GM19193 (cell line): ENCODE data around the gene TSPAN4.

Source experiments
- POLR2A ChIP-seq: IDR thresholded peaks from 4 replicates; pipeline ENCODE4 v1.6.1; 2011; ENCODE audit not compliant: insufficient read depth, insufficient read length; ENCODE audit errors: extremely low read depth

Gene TSPAN4

DNA sequence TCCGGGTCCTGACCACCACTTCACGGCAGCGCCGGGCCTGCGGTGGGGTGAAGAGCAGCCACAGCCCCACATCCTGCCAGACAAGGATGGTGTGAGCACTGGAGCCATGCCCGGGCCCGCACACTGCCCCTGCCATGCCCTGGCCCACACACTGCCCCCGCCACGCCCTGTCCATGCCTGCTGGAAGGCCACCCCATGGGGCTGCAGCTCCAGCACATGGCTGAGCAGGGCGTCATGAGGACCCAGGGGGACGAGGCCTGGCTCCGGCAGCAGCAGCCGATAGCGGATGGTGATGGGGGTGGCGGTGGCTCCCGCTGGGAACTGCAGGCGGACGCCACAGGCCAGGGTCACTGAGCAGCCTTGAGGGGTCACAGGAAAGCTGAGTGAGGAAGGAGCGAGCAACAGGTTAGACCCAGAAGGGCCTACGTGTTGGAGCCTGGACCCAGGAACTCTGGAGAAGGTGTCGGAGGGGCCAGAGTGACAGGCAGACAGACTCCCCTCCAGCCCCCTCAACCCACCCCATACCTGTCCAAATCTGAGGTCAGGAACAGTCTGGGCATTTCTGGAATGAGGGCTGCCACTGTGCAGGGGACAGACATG, 40.5 kb upstream of the TSPAN4 start:
- no peak for TF ChIP-seq POLR2A

DNA sequence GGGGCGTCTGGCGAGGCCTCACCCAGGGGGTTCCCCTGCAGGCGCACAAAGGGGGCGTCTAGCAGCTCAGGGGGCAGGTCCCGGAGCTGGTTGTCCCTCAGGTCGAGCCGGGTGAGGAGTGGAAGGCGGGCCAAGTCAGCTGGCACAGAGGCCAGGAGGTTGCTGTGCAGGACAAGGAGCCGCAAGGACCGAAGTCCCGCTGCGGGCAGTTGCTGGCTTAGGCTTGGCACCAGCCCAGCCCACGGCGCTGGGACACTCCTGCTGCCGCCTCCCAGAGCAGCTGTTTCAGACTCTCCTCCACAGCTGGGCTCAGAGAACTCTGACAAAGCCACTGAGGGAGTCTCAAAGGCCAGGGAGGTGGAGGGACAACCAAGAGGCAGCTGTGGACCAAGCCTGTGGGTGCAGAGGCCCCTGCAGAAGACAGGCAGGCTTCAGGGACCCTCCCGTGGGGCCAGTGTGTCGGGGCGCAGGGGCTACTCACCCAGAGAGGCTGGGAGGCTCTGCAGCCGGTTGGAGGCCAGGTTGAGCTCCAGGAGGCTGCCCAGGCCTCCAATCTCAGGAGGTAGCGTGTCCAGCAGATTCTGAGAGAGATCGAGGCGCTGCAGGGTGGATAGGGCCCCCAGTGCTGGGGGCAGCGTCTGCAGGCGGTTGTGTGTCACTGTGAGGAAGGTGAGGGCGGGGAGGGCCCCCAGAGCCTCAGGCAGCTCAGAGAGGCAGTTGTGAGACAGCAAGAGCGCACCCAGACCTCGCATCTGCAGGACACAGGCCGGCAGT, 39.8 kb upstream of the TSPAN4 start:
- TF ChIP-seq POLR2A, result no peak

DNA sequence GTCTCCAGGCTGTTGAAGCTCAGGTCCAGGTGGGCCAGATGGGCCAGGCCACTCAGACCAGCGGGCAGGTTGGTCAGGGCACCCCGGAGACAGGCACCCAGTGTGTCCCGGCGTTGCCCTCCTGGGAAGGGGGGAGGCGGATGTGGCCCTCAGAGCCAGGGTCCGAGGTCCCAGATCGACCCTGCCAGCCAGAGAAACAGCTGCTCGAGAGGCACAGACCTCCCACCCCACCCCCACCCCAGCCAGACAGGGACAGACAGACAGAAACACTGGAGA, 39.2 kb upstream of the TSPAN4 start:
- TF ChIP-seq POLR2A, result no peak

DNA sequence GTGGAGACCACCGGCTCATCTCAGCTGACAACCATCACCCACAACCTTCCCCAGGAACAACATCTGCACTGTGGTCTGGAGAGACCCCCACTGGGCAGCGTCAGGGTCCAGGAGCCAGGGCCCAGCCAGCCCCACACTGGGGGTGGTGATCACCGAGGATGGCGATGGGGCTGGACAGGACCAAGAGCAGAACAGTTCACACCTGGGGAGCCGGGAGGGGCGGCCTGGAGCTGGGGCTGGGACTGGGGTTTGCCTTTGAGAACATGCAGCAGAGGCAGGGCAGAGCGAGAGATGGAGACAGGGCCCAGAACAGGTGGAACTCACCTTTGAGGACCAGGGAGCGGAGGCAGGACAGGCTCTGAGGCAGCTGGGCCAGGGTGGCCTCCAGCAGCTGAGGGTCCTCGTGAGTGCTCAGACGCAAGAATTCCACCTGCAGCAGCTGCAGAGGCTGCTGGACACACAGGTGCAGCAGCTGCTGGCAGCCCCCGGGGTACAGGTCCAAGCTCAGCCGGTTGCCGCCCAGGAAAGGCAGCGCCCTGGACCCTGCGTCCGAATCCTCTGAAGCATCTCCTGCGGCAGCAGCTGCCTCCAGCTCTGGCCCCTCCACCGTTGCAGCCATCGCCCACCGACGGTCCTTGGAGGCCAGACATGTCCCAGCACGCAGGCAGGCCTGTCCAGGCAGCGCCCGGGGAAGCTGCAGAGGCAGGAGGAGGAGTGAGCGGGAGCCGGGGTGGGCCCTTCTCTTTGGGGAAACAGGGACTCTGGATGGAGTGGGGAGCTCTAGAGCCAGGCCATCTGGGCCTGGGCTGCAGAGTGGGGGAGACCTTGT, 38.7 kb upstream of the TSPAN4 start:
- TF ChIP-seq POLR2A, result no peak

DNA sequence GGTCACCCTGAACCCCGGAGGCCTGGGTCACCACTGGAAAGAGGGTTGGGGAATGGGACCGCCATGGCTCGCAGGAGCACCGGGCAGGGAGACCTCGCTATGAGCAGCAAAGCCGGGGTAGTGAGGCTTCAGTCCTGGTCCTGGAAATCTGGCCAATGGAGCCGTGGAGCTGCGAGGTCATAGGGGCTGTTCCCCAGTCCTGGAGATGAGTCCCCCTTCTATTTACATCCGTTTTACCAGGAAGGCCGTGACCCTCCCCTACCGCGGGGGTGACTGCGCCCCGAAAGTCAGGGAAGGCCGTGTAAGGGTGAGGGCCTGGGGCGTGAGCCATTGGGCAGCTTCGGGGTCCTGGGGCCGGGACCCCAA, 38.1 kb upstream of the TSPAN4 start:
- TF ChIP-seq POLR2A, result no peak

DNA sequence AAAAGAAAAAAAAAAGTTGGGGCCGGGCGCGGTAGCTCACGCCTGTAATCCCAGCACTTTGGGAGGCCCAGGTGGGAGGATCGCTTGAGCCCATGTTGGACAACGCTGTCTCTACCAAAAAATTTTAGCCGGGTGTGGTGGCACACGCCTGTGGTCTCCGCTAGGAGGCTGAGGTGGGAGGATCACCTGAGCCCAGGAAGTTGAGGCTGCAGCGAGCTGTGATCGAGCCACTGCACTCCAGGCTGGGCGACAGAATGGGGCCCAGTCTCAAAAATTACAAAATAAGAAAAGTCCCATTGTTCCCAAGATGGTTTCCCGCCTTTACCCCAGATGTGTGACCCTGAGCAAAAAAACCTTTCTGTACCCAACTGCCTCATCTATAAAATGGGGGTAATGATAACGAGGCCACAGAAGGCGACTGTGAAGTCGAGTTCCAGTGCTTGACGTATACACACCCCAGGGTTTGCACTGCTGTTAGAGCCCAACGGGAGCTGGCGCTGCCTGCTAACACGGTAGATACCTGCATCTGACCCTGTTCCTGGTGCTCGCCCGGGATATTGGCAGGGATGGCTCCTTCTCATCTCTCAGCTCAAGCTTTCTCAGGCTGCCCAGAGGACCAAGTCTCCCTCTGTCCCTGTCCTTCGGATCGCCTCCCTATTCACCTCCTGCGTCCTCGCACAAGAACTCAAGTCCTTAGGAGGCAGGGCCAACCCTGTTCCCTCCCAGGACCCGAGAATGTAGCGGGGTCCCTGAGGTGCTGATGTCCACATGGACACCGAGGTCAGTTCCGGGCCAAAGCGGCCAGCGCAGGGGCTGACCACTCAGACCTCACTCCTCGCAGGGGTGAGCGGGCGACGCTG, 34.0 kb upstream of the TSPAN4 start:
- no peak for TF ChIP-seq POLR2A

DNA sequence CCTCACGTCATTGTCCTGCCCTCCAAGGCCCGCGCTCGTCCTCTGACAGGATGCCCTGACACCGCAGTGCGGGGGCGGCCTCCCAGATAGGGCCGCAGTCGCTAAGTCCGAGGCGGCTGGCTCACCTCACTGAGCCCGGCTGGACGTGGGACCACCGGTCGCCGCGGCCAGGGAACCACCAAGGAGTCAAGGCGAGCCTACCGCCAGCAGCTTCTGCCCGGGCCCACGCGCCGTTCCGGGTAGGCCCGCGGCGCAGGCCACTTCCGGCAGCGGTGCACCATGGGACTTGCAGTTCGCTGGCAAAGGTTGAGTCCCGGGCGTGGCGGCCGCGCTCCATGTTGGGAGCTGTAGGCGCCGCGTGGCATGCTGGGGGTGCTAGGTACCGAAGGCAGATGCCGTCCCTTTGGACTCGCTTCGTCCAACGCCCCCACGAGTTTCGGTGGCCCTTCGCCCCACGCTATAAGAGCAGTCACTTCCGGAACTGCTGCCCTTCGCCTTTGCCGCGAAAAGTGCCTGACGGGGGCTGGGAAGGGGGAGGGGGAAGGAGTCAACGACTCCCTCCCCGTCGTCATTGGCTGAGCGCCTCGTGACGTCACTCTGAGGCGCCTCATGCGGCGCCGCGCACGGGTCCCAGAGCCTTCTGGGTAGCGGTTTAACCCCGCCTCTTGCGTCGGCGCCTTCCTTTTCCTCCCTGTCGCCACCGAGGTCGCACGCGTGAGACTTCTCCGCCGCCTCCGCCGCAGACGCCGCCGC, 33.2 kb upstream of the TSPAN4 start, which contains the start of gene RPLP2:
Gene RPLP2 (plus strand): TSS at position 681 of the 753 bp plus-strand sequence. CDS start 268 bp downstream, outside the sequence.
- peak; percentile 85 for TF ChIP-seq POLR2A

DNA sequence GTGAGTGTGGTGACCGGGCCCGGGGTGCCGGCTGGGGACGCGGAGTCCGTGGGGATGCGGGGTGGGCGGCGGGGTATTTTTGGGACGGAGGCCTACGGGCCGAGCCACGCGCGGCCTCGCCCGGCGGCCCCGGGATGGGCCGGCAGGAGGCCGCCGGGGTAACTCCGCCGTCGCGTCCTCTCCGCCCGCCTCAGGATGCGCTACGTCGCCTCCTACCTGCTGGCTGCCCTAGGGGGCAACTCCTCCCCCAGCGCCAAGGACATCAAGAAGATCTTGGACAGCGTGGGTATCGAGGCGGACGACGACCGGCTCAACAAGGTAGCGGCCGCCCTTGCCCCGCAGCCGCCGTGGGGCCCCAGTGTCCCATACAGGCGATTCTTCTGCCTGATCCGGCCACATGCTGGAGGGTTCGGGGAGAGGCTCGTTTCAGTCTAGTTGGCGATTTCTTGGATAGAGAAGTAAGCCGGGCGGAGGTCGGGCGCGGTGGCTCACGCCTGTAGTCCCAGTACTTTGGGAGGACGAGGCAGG, 32.5 kb upstream of the TSPAN4 start:
- TF ChIP-seq POLR2A, result no peak

DNA sequence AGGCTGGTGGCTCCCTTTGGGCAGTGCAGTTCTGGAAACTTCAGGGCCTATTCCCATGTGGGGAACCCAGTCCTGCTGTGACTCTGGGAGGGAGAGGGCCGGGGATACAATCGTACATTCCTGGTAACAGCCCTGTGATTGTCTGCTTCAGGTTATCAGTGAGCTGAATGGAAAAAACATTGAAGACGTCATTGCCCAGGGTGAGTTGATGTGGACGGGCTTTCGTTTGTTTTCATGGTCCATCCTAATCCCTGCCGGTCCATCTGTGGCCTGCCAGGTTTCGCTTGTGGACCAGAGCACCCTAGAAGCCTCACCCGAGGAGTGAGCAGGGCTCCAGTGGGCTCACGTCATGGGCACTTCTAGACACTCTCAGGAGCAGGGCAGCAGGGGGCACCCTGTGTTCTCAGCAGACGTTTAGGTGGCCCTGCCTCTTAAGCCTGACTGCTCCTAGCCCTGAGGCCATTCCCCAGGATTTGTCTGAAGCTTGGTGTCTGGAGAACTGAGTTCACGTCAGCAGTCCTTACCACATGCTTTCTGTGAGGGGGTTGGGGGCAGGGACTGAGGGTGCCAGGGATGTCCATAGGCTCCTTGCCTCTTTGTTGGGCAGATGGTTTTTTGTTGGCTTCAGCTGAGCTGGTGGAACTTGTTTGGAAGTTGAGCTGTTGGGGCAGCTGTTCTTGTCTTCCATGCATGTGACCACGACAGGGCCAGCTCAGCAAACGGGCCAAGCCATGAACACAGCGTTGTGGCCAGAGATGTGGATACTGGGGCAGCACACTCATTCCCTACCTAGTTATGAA, 31.0 kb upstream of the TSPAN4 start:
- TF ChIP-seq POLR2A, result no peak

DNA sequence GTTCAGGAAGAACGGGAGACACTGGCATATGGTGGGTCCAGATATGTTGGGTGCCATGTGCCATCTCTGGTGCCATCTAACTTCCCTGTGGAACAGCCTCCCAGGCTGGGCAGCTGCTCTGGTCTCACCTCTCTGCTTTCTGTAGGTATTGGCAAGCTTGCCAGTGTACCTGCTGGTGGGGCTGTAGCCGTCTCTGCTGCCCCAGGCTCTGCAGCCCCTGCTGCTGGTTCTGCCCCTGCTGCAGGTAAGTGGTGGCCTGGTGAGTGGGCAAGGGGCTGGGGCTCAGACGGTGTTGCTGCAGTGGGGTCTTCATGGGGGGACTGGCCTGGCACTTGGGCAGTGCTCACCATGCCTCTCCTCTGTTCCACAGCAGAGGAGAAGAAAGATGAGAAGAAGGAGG, 30.3 kb upstream of the TSPAN4 start:
- no peak for TF ChIP-seq POLR2A

DNA sequence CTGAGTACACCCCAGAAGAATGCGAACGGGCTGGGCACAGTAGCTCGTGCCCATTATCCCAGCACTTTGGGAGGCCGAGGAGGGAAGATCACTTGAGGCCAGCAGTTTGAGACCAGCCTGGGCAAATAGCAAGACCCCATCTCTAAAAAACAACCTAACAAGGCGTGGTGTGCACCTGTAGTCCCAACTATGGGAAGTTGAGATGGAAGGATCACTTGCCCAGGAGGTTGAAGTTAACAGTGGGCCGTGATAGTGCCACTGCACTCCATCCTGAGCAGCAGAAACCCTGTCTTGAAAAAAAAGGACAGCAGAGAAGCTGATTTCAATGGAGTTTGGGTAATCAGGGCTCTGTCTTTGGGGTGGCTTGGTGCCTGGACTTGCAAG, 29.6 kb upstream of the TSPAN4 start:
- TF ChIP-seq POLR2A, result no peak

DNA sequence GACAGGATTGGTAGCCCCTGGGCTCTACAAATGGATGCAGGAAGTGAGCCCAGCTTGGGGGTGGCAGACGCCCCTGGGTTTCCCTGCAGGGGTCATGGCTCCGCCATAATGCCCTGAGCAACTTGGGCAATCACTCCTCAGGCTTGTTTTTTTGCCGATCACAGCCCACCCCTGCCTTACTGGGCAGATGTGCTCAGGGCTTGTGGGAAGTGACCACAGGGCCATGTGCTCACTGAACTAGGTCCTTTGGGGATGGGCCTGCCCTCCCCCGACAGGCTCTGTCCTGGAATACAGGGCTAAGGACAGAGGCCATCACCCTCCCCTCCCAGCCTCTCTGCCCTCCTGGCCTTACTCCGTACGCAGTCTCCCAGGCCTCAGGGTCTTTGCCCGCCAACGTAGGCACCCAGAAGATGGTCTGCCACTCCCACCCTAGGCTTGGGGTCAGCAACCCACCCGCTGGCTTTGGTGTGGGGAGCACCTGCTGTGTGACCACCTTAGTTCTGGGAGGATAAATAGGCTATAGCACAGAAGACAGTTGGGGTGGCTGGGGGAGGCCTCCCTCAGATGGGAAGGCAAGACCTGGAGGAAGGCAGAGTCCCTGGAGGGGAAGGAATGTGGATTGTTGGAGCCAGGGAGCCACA, 29.1 kb upstream of the TSPAN4 start:
- TF ChIP-seq POLR2A, result peak; percentile 33
